Amygdala (tissue), 56 donors: ENCODE results near the gene PEAK1.
A peak's percentile ranks its signal among the peaks of the same experiment; 100 is the strongest.
"Not testable (repeated sequence)": the region's sequence is repeated elsewhere in the genome, so short reads cannot be mapped to it uniquely, and the experiment has no call there.

Source experiments
- DNase-seq, 56 donors: peaks; one replicate each; lab custom pipeline; 2025; lab: John Stamatoyannopoulos, UW

The PEAK1 gene

DNA sequence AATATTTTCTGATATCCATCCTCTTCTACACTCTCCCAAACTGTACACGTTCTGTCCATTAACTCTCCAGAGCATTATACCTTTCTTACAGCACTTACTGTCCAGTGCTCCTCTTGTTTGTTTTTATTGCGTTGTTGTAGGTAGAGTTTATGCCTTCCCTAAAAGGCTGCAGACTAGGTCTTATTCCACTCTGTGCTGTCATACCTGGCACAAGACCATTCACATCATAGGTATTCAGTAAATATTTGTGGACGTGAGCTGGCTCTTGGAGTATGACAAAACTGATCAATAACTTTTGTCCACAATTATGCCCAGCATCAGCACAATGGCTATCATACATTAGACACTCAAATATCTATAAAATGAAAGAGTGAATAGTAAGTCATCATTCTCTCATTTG is 5.2 kb upstream of the PEAK1 start:
- DNase-seq = no peak

DNA sequence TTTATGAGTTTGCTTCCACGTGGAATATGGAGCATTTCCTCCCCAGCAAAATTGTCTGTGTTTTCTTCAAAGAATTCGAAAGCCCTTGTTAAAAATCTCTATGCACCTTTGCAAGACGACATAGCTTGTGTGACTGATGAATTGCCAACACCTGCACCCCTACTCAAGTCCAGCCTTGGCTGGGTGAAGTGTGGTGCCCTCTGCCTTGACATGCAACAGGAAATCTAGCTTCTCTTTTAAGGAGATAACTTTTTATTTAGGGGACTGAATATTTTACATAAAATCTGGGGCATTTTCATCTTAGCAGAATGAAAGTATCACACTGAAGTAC is 1.4 kb upstream of the PEAK1 start:
- peak in 2 of 56 donors; percentile 1 to 36 for DNase-seq

GRCh38 chr15:77420610-77421369 is 886 bp upstream of the PEAK1 start, which contains the start of gene HMG20A:
Gene HMG20A (plus strand): TSS chr15:77420888. CDS start chr15:77458408, 37,520 bp downstream.
- peak in 51 of 56 donors; percentile 9 to 79 (median 49) for DNase-seq

DNA sequence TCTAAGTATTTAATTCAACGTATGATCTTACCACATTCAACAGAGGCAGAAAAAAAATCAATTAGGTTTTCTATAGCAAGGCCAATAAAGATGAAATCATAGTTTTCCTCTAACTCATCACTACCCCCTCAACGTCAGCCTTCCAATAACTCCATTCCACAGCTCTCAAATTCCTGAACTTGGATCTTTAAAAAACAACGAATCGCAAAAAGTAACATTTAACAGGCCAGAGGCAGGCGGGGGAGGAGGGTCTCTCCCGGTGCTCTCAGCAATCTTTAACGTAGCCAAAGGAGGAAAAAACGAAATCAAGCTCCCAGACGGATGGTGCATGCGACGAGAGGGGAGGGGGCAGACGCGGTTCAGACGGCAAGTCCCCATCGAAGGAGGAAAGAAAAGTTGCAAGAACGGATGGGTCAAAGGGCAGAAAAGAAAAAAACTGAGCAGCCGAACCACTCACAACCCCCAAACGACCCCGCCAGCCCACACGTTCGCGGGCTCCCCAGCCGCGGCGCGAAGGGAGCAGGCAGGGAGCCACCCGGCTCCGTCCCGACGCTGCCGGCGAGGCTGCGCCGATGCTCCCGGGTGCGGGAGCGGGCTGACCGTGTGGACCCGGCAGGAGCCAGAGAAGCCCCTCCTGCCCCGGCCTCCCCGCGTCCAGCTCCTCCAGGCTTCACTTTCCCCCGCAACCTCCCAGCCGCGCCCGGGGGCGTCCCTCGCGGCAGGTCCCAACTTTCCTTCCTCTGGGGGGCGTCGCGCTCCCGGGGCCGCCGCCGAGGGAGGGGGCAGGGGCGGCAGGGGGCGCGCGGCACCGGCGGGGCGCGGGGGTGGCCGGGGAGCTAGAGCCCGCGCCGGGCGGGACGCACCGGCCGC is 703 bp downstream of the PEAK1 start:
- peak in 32 of 56 donors; percentile 5 to 71 (median 41) for DNase-seq

DNA sequence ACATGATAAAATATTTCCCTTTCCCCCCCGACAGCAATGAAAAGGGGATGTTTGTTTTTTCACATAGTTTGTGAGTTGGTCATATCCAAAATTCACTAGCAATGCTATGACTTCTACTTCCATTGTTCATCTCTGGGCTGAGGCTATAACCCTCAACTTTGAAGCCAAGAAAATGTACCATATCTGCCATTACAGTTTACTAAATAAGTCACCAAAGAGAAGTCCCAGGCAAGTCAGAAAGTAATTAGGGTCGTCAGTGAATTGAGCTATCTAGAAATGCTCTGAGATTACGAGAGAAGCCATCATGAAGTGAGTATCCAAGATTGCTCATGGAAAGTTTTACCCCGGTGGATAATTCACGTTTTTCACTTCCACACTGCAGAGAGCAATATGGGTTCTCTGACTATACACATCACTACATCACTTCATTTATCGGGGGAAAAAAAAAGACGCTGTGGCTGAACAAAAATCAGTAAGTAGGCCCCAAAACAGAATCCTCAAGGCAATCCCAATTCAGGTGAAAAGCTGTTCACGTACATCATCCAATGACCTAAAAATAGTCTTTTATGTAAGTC is 1.4 kb downstream of the PEAK1 start:
- no peak for DNase-seq

DNA sequence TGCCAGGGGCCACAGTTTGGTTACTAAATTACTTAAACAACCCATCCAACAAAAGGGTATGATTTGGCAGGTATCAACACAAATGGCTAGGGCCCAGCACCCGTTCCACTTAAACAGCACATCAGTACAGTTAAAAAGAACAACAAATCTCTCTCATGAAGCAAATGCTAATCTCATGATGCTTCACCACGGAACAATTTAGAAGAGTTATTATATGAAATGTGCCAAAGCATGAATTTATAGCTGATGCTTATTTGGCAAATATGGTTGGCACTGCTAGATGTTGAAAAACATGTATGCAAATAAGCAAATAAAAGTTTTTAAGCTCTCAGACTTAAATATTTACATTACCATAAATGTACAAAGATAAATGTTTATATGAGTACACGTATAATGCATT is 2.3 kb downstream of the PEAK1 start:
- DNase-seq = no peak

- DNase-seq = no peak
Measured at GRCh38 chr15:77416954-77417353, 3.0 kb downstream of the PEAK1 start.

DNA sequence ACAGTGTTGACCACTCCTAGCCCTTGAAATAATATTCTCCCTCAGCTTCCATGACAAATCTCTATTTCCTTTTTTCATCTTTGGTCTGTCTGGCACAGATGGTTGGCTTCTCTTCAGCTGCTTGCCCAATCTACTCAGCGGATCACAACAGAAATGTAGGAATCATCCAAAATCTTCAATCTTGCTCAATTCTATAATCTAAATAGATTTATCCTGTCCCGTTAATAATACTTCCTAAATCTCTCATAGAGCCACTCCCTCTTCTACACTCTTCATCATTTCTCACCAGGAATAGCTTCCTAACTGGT is 3.8 kb downstream of the PEAK1 start:
- DNase-seq = no peak

DNA sequence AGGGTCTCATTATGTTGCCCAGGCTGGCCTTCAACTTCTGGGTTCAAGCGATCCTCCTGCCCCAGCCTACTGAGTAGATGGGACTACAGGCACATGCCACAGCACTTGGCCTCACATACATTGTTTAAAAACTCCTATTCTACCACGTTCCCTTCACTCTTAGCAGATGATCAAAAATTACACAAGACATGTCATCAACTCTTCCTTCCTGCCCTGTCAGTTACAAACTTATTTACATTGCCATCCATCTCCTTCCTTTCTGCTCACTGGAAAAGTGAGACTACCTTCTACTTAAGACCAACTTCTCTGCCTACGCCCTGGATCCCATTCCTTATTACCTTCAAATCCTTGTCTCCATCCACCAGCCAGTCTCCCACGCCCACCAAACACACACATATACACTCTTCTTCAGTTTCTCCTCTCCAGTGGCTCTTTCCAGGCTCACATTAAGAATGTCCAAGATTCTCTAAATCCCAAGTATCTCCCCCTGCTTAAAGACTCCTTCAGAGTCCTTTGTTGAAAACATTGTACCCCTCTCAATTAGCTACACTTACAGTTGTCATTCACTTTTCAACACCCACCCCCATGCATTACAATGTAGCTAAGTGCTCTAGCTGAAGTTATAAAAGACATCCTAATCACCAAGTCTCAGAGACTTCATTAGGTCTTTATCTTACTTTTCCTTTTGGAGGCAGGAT is 4.3 kb downstream of the PEAK1 start:
- DNase-seq = no peak

DNA sequence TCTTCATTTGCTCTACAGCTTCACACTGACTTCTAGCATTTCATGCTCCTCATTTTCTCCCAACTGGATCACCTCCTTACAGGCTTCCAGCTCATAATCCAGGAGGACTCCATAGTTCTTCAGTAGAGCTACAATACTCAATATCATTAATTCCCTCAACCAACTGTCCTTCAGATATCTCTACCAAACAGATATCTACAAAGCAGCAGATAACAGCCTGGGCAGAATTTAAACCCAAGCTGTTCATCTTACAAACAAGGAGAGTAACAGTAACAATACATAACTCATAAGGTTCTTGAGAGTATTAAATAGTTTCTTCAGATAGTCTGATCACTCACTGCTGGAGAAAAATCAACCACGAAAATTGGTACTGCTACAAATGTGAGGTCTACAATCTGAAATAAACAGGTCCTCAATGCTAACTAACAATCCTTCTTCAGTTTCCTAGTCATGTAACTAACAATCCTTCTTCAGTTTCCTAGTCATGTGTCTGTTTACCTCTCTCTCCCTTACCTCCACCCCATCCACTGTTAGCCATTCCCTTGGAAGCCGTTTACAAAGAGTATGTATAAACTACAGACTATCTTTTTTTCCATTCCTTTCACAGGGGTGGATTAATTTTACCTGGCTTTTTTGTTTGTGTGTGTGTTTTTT is 5.0 kb downstream of the PEAK1 start:
- DNase-seq = no peak

DNA sequence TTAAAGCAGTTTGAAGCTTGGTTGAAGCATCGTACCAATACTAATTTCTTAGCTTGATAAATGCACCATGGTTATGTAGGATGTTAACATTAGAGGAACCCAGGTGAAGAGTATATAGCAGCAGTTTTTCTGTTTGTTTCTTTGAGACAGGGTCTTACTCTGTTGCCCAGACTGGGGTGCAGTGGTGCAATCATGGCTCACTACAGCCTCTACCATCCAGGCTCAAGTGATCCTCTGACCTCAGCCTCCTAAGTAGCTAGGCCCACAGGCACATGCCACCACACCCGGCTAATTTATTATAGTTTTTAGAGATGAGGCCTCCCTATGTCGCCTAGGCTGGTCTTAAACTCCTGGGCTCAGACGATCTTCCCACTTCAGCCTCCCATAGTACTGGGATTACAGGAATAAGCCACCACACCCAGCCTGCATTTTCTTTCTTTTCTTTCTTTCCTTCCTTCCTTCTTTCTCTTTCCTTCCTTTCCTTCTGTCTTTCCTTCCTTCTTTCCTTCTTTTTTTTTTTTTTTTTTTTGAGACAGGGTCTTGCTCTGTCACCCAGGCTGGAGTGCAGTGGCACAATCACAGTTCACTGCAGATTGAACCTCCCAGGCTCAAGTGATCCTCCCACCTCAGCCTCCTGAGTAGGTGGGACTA is 6.1 kb downstream of the PEAK1 start:
- no peak for DNase-seq

GRCh38 chr15:77412972-77413698 is 6.8 kb downstream of the PEAK1 start:
- DNase-seq = no peak

GRCh38 chr15:77411619-77411976 is 8.3 kb downstream of the PEAK1 start:
- DNase-seq = no peak

DNA sequence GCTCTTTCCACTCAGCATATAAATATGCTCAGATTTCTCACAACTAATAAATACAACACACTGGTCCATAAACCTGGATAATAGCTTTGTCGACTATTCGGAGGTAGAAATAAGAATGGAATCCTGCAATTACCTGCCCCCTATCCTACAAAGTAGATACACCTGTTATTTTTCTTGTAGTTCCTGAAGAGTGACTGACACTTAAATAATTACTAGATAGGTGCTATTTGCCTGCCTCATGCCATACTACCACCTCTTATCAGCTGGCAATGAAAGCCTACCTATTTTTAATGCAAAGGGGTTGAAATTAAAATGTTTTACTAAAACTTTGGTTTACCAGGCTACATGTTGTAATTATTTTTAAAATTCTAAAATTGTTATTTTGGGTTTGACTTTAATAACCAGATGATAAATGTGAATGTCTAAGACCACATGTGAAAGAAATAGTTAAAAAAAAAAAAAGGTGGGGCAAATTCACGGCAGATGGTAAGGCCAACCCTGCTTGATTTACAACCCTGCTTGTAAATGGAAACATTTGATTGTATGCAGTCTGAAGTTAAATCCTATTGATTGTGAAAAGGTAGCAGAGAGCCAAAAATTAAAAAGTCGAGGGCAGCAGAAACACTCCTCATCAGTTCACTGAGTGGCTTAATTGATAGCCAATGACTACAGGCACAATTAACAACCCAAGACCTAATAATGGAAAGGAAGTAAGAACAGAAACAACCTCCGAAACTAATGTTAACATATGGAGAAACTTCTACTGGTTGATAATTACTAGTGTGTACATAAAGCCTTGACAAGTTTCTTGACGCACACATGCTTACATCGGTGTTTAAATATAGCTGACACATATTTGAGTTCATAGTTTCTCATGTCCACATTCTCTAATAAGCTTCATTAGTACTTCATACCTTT is 8.9 kb downstream of the PEAK1 start:
- DNase-seq = no peak

DNA sequence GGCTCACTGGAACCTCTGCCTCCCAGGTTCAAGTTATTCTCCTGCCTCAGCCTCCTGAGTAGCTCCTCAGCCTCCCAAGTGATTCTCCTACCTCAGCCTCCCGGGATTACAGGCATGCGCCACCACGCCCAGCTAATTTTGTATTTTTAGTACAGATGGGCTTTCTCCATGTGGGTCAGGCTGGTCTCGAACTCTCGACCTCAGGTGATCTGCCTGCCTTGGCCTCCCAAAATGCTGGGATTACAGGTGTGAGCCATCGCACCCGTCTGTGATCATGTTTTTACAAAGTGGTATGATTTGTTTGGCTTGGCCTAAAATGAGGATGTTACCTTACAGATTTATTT is 9.8 kb downstream of the PEAK1 start:
- DNase-seq = not testable (repeated sequence)

GRCh38 chr15:77409259-77410156 is 10.4 kb downstream of the PEAK1 start:
- peak in 1 of 56 donors; percentile 11 for DNase-seq

GRCh38 chr15:77406846-77407245 is 13.1 kb downstream of the PEAK1 start:
- DNase-seq = no peak
